Measurements from ENCODE around the gene GASK1B.
A peak's percentile ranks its signal among the peaks of the same experiment; 100 is the strongest.

Gene GASK1B

DNA sequence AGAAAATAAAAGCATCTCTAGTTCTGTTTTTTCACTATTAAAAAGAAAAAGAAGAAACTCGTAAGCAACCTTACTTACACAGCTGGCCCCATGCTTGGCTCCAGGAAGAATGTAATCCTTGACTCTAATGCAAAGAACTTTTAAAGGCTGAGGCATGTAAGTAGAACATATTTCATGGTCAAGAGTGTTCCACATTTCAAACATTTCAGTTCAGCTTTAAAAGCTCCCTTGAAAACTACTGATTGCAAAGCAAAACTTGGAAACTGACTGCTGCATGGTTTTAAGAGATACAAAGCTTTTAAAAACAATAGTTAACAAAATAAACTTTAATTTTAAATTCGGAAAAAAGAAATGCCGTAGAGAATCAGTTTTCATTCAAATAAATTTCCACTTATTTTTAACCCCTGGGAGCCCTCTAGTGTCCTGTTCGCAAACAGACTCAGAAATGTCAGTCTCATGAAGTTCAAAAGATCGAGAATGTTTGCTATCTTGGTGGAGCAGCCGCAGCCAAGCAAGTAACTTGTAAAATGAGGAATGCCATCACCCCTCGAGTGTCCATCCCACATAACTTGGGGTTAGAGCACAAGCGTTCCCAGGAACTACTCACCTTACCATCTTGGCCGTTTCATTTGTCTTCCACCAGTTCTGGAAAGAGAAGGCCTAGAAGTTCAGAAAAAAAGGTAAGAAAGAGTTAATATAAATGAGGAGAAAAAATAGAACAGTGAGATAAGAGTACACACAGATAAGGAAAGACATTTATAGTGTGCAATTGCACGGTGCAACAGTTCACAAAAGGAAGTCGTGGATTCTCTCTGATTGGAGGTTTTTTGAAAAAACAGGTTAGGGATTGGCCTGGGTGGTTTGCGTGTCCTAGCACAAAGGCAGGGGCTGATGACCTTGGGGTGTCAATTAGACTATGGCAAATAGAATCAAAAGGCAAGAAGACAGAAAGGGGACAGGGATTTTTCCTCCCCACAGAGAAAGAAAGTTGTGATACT, at the start of gene GASK1B:
Gene GASK1B (minus strand): TSS at position 765 of the 998 bp plus-strand sequence. CDS start 1,650 bp downstream, outside the sequence.
- DNase-seq (ENCODE audit: low read depth): no peak

DNA sequence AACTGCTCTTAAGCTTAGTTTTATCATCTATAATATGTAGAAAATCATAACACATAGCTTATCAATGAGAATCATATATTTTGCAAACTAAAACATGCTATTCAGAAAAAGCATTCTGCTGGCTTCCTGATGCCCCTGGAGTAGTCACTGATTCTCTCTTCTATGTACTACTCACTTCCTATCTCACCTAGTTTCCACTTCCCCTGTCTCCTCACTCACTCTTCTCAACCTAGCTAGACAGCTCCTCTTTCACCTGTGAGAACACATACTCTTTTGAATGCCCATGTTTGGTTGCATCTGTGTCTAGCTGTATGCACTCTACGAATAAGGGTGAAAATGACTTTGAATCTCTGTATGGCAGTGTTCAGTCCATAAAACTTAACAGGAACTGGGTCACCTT, 46.8 kb upstream of the GASK1B start:
- DNase-seq (ENCODE audit: low read depth): no peak

DNA sequence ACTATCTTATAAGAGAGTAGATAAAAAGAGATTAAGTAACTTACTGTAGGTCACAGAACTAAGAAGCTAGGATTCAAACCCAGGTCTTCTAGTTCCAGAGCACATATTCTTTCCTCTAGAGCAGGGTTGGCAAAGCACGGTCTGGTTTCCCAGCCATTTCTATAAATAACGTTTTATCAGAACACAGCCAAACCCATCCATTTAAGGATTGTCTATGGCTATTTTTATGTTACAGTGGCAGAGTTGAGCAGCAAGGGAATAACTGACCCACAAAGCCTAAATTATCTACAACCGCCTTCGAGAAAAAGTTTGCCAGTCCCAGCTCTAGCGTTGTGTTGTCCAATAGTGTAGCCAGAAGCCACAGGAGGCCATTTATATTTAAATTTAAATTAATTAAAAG, 44.9 kb upstream of the GASK1B start:
- no peak for DNase-seq (ENCODE audit: low read depth)

DNA sequence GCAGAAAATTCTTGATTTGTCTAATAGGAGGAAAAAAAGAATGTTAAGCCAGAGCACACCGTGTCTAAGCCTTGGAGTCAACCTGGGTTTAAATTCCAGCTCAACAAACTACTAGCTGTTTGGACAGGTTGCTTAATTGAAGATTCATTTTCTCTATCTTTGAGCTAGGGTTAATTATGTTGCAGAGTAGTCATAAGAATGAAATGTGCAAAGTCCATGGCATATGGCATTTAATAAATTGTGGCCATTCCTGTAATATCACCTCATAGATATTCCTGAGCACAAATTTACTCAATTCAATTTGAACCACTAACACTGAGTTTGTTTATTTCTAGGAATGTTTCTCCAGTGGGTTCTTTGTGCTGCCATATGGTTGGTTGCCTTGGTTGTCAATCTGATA, 42.0 kb upstream of the GASK1B start:
- DNase-seq (ENCODE audit: low read depth): no peak

DNA sequence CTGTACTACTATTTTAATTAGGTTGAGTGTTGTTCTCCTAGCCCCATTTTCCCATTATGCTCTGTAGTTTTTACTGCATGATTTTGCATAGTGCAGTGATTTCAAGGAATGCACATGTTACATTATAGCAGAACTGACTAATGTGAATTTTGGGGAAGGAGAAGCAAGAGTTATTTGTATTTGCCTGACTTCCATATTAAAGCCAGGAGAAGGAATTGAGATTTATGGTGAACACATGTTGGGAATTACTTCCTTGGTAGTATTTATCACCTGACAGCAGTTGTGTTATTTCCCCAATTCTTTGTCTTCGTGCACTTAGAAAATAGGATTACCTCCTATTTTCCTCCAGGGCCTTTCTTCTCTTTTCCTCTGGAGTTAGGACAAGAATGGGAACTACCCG, 40.6 kb upstream of the GASK1B start:
- no peak for DNase-seq (ENCODE audit: low read depth)

DNA sequence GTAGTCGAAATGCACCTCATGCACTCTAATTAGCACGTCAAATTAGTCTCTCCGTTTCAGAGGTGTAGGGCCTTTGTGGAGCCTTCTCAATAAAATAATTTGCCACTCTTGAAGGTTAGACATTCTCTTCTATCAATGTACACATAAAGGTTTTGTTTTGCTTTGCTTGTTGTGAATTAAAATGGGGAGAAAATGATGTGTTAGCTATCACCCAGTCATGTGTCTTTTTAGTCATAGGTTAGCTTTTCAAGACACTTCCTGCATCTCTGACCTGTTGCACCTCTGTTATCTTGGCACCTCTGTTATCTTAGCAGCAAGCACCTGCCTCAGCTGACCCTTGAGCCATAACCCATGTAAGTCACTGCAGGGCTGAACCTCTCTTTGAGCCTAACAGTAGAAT, 38.4 kb upstream of the GASK1B start:
- no peak for DNase-seq (ENCODE audit: low read depth)

DNA sequence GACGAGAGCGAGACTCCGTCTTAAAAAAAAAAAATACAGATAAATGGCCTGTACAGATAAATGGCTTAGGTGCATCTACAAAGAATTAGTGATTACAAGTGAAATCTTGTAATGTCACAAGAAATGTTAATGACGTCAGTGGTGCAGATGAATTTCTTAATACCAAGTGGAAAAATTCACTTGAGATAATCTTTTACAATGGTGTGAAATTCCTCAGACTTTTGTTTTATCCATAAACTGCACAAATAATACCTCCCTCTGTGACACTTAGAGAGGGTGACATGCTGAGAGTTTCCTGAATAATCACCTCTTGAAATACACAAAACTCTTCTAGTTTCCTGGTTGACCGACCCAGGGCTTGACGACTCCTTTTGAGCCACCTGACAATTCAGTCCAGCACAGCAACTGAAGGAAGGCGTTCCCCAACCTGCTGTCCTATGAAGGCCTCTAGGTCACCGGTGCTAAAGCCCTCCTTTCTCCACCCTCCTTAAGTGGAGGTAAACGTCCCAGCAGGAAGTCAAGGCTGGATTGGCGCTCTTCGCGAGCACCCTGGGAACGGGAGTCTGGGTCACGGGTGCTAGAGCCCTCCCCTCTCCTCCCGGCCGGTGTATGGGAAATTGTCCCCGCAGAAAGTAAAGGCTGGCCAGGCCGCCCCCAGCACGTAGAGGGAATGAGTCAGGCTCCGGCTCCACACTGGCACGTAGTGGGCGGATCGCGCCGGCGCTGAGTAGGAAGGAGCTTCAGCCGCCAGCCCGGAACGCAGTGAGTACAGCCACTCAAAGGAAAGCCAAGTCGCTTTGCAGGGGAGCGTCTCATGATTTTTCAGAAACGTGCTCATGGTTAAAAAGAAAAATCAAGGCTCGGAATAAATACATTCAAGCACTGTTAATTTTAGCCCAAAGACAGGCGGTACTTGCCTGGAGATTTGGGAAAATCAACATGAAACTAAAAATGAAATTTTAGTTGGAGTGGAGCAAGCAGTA, 37.3 kb upstream of the GASK1B start, which contains the start of gene TMEM144:
Gene TMEM144 (plus strand): TSS at position 662 of the 983 bp plus-strand sequence. CDS start 2,182 bp downstream, outside the sequence.
- peak; percentile 11 for DNase-seq (ENCODE audit: low read depth)

DNA sequence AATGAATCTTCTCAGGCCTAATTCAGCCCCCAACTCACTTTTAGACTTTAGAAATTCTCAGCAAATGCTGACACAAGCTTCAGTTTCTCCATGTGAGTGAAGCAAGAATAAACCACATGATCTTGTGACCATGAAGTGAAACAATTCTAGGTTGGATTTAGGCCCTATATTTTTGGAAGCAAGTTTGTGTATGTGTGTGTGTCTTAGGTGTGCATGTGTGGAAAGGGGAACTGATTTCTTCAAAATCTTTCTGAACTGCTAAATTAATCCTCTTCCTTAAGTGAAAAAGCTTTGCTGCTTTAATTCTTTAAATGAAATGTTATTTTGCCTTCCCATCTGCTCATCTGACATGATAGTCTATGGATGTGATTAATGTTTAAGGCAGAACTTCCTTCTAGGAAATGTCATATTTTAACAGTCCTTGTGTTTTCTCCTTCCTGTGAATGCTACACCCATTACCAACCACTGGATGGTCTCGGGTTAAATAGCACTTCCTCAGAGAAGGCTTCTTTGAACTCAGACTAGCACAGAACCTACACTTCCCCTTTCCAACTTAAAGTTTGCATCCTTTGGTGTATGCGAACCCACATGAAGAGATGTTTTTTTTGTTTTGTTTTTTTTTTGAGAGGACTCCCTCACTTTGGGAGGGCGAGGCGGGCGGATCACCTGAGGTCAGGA, 36.3 kb upstream of the GASK1B start:
- no peak for DNase-seq (ENCODE audit: low read depth)

DNA sequence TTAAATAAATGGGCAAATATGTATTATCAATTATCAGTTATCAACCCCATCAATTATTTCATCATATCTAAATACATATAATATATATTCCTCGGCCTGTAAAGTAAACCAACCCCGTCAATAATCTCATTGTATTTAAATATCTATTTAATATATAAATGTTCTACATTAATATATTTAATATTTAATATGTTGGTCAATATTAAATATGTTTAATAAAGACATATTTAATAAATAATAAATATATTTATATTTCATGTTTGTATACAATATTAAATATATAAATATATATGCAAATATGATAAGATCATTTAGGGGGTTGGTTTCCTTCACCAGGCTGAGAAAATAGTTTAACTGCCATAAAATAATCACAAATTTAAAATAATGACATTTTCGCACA, 31.1 kb upstream of the GASK1B start:
- no peak for DNase-seq (ENCODE audit: low read depth)

DNA sequence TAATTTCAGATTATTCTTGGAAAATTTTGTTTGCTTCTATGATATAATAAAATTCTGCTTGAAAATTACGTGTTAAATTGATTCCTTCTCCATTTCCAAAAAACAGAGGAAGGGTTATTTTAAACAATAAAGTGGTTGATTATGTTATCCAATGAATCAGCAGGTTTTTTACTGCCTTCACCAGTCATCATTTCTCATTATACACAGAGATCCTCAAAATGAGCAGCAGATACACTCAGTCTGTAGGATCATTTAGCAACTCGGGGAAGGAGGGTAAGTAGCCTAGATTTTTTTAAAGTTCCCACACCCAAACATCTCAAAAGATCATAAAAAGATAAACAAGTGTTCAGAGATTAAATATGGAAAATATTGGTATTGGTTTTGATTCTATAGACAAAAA, 30.6 kb upstream of the GASK1B start:
- DNase-seq (ENCODE audit: low read depth): no peak

DNA sequence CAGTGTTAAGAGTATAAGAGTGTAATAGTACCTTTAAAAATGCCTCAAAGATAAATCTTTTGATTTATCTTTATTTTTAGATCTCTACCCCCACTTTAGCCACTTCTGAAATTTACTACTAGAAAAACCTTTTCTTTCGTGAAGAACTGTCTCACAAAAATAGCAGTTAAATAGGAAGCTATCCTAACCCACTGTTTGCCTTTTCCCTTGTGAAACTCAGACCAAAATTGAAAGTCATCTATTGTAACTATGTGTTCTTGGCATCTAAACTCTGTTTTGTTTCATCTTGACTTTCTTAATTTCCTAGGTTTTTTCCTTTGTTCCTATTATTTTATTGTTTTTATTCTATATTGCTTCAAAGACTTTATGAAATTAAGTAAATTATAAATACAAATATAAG, 29.7 kb upstream of the GASK1B start:
- no peak for DNase-seq (ENCODE audit: low read depth)

DNA sequence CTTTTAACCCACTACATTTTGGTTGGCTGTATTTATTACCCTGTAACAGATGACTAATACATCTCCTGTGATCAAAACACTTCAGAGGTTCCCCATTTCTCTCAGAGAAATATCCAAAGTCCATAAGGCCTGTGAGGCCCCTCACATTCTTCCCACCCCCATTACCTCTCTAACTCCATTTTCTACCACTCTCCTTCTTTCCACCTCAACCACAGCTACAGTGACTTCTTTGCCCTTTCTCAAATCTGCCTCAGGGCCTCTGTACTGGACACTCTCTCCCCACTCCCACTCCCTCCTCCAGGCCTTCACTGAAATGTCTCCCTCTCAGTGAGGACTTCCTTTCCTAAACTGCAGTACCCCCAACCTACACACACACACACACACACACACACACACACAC, 29.1 kb upstream of the GASK1B start:
- DNase-seq (ENCODE audit: low read depth): no peak

DNA sequence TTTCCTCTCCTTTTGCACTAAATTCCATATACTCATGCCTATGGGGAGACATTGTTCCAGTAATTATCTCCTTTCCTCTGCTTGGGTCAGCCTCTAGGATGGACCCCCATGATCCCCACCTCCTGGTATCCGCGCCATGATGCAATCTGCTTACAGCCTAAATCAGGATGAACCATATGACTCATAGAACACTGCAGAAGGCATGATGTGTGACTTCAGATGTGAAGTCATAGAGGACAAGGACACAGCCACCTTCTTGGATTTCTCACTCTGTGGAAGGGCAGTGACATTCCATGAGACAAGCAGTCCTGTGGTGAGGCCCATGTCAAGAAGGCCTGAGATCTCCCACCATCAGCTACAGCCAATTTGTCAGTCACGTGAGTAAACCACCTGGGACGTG, 28.5 kb upstream of the GASK1B start:
- no peak for DNase-seq (ENCODE audit: low read depth)

DNA sequence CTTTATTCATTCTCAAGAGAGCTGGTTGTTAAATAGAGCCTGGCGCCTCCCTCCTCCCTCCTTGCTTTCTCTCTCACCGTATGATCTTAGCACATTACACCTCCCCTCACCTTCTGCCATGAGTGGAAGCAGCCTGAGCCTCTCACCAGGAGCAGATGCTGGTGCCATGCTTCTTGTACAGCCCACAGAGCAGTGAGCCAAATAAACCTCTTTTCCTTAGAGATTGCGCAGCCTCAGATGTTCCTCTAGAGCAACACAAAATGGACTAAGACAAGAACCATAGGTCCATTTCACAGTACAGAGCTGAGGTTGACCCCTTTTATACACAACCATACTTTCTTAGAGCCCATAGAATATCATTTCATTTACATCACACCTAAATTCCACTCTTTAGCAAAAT, 27.4 kb upstream of the GASK1B start:
- no peak for DNase-seq (ENCODE audit: low read depth)

DNA sequence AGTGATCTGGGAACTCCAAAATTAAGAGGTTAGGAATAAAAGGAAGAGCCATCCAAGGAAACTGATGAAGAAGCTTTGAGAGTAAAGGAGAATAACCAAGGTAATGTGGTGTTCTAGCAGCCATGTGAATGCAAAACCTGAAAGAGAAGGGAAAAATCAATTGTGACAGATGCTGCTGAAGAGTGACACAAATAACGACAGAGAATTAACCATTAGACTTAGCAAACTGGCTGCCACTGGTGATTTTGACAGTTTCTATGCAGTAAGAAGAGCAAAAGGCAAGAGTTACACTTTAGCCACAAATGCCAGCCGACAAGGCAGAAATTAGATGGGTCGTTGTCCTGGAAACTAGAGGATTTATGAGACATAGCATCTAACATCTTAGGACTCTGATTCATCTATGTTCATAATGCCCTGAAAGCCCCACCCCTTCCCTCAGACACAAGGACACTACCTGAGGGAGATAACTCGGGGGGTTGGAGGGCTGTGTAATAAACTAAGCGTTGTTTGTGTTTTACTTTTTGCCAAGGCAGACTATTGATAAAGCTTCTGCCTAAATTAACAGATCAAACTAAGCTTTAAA, 24.5 kb upstream of the GASK1B start:
- no peak for DNase-seq (ENCODE audit: low read depth)

DNA sequence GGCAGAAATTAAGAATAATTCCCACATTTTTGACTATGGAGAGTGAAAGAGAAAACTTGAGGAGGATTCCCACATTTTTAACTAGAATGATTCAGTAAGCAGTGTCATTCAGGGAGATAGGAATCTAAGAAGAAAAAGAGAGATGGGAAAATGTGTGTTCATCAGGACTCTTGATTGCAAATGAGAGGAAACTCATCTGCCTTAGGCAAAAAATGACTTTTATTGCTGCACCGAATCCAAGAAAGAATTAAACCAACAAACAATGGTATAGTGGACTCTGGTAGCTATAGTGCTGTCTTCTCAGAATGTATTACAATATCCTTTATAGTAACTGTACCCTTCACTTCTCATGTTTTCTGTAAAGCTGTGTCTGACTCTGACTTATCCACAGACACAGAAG, 22.5 kb upstream of the GASK1B start:
- DNase-seq (ENCODE audit: low read depth): no peak

DNA sequence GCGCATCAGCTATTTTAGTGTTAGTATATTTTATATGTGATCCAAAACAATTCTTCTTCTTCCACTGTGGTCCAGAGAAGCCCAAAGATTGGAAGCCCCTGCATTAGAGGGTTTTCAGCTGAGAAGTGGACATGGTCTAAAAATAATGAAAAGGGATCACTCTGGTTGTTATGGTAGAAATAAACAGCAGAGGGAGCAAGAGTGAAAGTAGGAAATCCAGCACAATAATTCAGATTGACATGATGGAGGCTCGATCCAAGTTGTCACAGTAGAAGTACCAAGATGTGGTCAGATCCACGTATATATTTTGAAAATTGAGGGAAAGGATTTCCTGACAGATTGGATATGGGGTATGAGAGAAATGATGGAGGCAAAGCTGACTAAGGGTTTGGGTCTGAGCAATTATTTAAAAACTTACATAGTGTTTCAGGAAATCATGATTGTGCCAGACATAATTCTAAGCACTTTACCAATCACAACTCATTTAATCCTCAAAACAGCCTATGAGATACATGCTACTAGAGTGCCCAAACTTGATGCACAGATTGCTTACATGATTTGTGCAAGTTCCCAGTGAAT, 20.4 kb upstream of the GASK1B start:
- DNase-seq (ENCODE audit: low read depth): no peak

DNA sequence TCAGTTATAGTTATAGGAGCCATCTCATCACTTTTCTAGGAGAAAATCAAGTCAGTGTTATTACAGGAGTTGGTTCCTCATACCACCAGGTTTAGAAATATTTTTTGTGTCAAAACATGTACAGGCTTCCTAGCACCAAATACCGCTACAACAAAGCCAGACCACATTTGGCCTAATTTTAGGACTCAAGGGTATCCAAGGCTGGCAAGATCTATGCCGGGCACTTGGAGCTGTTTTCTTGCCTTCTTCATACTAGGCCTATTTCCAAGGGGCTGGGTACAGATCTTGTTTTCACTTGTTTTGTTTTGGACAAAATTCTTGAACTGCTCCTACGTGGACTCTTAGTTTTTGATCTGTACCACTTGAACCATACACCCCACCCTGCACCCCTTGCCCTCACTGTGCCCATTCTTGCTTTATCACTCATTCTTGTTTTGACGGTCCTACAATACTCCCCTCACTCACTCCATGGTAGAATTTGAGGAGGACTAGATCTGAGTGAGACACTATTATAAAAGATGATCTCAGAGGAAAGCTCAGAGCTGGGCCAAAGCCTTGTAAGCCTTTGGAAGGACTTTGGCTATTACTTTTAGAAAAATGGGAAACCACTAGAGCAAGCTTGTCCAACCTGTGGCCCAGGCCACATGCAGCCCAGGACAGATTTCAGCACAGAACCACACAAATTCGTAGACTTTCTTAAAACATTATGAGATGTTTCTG, 19.8 kb upstream of the GASK1B start:
- no peak for DNase-seq (ENCODE audit: low read depth)

DNA sequence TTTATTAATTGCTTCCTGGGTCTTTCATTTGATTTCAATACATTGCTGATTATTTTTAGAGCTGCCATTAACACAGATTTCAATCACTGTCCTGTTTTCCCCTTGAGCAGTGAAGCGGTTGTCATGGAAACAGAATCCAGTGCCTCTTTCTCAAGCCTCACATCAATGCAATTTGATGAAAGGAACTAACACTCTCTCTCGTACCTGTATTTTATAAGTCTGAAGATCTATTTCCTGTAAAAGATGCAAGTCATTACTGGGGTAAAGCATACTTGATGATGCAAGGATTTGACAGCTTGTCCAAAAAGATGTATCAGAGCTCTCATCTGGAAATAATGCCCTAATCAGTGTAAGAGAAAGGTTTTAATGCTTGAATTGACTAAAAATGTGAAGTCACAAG, 17.9 kb upstream of the GASK1B start:
- no peak for DNase-seq (ENCODE audit: low read depth)

DNA sequence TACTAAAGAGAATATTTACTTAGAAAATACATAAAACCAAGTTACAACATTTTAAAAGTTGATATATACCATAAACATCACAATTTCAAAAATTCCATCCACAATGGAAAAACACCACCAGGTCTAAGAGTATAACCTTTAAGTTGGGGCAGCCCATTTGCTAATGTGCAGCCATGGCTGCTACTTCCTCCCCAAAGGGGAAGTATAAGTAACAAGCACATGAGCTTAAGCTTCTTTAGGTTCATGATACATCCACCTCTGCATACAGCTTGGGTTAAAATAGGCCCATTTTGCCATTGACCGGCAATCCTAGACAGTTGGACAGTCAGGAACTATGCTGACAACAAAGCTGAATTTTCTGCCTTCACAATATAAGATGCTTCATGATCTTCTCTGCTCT, 16.6 kb upstream of the GASK1B start:
- DNase-seq (ENCODE audit: low read depth): no peak

DNA sequence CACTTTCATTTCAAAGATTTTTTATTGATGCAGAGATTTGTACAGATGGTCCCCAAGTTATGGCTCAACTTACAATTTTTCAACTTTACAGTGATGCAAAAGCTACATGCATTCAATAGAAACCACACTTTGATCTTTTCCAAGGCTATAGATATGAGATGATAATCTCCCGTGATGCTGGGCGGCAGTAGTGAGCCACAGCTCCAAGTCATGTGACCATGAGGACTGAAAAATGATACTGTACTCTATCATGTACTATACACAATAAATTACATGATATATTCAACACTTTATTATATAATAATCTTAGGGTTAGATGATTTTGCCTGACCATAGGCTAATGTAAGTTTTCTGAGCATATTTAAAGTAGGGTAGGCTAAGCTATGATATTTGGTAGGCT, 14.0 kb upstream of the GASK1B start:
- DNase-seq (ENCODE audit: low read depth): no peak
